RCC 7860 (cell line): ENCODE measurements around the gene GJA3.

ENCODE experiments used
- DNase-seq: peaks from one replicate; pipeline ENCODE4 v3.0.0-alpha.2; 2015; ENCODE audit warnings: low spot score
- FAIRE-seq: peaks from 2 replicates; lab custom pipeline; 2012; peaks lifted over from hg19 to GRCh38; lab: Jason Lieb, UNC

The GJA3 gene

GRCh38 chr13:20130652-20131051 is 30.2 kb downstream of the GJA3 start:
- DNase-seq = no peak
- FAIRE-seq = no peak

GRCh38 chr13:20130012-20130411 is 30.8 kb downstream of the GJA3 start:
- no peak for DNase-seq
- no peak for FAIRE-seq

GRCh38 chr13:20129076-20129475 is 31.8 kb downstream of the GJA3 start:
- no peak for DNase-seq

GRCh38 chr13:20128459-20128931 is 32.4 kb downstream of the GJA3 start:
- no peak for FAIRE-seq
- no peak for DNase-seq

More at GRCh38 chr13:20129076-20129475, 31.8 kb downstream of the GJA3 start:
- FAIRE-seq = no peak

- DNase-seq (no peak), FAIRE-seq (no peak)
Observed at GRCh38 chr13:20127562-20128458, 33.0 kb downstream of the GJA3 start.

- DNase-seq = no peak
- no peak for FAIRE-seq
Observed at GRCh38 chr13:20127262-20127561, 33.6 kb downstream of the GJA3 start.

GRCh38 chr13:20126541-20127261 is 34.2 kb downstream of the GJA3 start:
- no peak for DNase-seq
- no peak for FAIRE-seq

GRCh38 chr13:20125783-20126165 is 35.1 kb downstream of the GJA3 start:
- DNase-seq = no peak
- FAIRE-seq = no peak

- FAIRE-seq = no peak
- no peak for DNase-seq
Observed at GRCh38 chr13:20125129-20125782, 35.6 kb downstream of the GJA3 start.

GRCh38 chr13:20124303-20124702 is 36.5 kb downstream of the GJA3 start:
- no peak for DNase-seq
- FAIRE-seq = no peak

- FAIRE-seq = no peak
- no peak for DNase-seq
Observed at GRCh38 chr13:20121159-20121525, 39.7 kb downstream of the GJA3 start.

- no peak for FAIRE-seq
Observed at GRCh38 chr13:20119960-20120359, 40.9 kb downstream of the GJA3 start.

GRCh38 chr13:20118268-20119140 is 42.3 kb downstream of the GJA3 start:
- no peak for FAIRE-seq
- no peak for DNase-seq

More at GRCh38 chr13:20119960-20120359, 40.9 kb downstream of the GJA3 start:
- DNase-seq = no peak

- FAIRE-seq (no peak), DNase-seq (no peak)
Observed at GRCh38 chr13:20116213-20116612, 44.6 kb downstream of the GJA3 start.

GRCh38 chr13:20114066-20114610 is 46.7 kb downstream of the GJA3 start:
- no peak for DNase-seq

GRCh38 chr13:20109037-20109436 is 51.8 kb downstream of the GJA3 start:
- FAIRE-seq (no peak), DNase-seq (no peak)

More at GRCh38 chr13:20114066-20114610, 46.7 kb downstream of the GJA3 start:
- no peak for FAIRE-seq

- DNase-seq (no peak), FAIRE-seq (no peak)
Observed at GRCh38 chr13:20106742-20107141, 54.1 kb downstream of the GJA3 start.

- DNase-seq = no peak
- FAIRE-seq = no peak
Observed at GRCh38 chr13:20105161-20105689, 55.6 kb downstream of the GJA3 start.

- DNase-seq (no peak), FAIRE-seq (no peak)
Observed at GRCh38 chr13:20102525-20103180, 58.2 kb downstream of the GJA3 start.
